GM12801 (cell line): Measurements from ENCODE around the gene PSD2.

Experiments
- TF ChIP-seq, protein P1 (sequence below): IDR thresholded peaks from one replicate; pipeline ENCODE4 v1.5.1; 2011; ENCODE audit warnings: control low read depth; ENCODE audit not compliant: insufficient read length; ENCODE audit errors: extremely low read depth

PSD2 gene

DNA sequence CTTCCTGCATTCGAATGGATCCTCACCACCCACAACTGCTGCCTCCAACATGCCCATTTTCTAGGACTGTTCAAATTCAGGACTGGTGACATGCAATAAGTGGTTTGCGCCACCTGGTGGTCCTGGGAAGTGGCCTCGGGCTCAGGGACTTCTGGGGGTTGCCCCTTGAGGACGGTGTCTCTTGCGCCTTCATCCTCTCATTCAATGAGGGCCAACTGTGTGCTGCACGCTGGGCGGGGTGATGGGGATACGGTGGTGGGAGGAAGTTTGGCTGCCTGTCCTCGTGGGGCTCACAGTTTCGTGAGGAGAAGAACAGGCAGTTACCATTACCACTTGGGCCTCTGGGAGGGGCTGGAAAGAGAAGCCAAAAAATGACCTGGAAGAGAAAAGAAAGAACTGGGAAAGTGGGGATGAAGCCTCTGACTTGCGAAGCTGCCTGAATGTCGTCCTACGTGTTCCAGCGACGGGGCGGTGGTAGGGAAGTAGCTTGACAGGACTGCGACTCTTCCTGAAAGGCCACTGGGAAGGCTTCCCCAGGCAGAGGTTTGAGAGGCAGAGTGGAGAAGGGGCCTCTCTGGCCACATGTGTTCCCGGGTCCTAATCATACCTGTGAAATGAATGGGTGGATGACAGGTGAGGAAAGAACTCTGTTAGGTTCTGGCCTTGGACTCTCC is 49.0 kb downstream of the PSD2 start:
- TF ChIP-seq, protein P1, sequence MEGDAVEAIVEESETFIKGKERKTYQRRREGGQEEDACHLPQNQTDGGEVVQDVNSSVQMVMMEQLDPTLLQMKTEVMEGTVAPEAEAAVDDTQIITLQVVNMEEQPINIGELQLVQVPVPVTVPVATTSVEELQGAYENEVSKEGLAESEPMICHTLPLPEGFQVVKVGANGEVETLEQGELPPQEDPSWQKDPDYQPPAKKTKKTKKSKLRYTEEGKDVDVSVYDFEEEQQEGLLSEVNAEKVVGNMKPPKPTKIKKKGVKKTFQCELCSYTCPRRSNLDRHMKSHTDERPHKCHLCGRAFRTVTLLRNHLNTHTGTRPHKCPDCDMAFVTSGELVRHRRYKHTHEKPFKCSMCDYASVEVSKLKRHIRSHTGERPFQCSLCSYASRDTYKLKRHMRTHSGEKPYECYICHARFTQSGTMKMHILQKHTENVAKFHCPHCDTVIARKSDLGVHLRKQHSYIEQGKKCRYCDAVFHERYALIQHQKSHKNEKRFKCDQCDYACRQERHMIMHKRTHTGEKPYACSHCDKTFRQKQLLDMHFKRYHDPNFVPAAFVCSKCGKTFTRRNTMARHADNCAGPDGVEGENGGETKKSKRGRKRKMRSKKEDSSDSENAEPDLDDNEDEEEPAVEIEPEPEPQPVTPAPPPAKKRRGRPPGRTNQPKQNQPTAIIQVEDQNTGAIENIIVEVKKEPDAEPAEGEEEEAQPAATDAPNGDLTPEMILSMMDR, result no peak

DNA sequence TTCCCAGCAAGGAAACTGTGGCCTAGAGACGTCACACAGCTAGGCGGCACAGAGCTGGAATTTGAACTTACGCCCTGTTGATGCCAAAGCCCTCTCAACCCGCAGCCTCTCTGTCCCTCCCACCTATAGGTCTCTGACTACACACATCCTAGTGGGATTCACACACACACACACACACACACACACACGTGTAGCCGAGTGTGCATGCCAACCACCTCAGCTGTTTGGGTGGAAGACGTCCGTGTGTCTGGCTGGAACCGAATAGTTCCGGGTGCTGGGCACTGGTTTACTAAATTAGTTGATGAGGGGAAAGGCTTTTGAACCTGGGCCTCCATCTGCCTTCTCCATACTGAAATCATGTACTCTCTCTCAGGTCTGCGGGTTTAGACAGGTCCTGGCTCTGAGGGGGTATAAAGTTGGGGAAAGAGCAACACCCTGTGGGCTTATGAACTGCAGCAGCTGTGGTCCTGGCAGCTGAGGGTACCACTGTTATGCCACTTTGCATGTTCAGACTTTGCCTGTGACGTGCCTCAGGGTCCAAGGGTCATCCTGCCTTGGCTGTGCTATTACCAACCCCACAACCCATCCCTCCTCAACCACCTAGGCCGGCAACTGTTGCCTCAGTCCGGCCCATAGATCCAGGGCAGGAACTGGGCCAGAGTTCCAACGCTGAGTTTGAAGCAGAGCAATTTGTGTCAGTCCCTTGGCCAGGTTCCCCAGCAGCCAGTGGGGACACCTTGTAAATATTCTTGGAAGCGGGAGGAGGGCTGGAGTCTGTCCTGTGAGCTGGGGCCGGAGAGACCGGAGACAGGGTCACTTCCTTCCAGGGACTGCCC is 50.5 kb downstream of the PSD2 start:
- TF ChIP-seq, protein P1, result no peak

DNA sequence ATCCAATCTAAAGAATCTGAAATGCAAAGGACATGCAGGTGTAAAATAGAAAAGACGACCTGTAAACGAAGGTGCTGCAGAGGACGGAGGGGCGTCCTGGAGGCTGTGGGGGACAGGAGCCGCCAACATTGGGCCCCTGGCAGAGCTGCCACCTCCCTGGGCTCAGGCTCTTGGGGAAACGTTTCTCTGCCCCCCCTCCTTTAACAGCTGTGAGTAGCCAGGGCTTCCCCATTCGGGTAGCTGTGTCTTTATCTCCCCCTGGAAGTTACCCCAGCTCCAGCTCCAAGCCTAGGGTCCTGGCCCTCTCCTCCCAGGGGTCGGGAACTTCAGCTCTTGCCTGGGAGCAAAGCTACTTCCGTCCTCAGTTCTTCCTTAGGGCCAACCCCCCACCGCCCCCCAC is 51.5 kb downstream of the PSD2 start:
- TF ChIP-seq, protein P1, result no peak

DNA sequence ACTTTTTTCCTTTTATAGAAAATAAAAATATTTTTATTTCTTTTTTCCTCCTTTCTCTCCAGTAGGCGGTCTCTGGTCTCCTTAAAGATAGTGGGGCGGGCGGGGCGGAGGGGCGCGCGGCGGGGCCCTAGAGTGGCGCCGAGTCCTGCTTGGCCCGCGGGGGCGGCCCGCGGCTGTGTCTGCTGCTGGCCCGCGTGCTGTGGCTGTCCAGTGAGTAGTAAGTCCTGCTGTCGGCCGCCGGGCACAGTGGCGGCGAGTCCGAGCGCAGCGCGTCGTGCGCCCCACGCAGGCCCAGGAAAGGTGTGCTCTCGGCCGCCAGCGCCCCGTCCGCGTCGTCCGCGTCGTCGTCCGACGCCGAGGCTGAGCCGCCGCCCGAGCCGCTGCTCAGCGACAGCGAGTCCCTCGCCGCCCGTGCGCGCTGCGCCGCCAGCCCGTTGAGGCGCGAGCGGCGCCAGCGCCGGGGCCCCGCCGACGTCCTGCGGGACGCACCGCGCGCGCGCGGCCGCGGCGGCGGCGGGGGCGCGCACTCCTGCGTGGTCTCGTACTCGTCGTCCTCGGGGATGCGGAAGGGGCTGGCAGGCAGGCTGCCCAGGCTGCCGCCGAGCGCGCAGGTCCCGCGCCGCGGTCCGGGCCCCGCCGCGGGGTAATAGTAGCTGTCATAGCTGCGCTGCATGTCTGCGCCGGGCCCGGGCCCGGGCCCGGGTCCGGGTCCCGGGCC is 52.3 kb downstream of the PSD2 start:
- TF ChIP-seq, protein P1, result no peak

DNA sequence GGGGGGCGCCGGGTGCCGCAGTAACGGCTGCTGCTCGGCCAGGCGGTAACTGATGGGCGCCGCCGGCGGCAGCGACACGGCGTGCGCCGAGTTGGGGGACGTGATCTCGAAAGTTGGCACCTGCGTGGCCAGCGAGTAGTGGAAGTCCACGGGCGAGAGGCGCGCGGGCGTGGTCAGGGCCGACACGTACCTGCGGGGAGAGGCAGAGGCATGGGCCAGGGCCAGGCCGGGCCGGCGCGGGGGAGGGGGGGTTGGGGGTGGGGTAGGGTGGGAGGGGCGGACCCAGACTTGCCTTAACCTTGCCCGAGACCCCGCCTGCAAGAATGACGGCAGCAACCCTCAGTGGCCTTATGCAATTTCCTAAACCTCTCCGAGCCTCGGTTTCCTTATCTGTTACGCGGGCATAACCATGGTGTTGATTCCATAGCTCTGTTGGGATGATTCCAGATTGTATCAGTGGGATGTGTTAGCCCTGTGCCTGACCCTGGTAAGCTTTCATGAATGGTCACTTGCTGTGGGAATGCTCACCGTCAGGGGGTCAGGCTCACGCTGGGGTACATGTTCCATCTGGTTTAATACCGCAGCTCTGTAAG is 53.0 kb downstream of the PSD2 start:
- TF ChIP-seq, protein P1, result no peak

DNA sequence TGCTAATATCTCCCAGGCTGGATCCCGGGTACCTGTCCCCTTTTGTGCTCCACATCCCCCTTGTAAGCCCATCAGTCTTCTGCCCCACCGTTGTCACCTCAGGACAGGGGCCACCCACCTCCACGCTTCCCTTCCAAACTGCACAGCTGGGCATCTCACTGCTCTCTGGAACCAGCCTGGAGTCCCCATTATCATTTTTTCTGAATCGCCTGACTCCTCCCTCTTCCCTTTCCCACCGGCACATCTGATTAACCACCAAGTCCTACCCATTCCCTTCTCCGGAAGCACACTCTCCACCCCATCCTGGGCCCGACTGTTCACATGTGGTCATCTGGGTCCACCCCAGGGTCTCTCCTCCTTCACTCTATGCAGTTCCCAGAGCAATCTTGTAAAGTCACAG is 53.9 kb downstream of the PSD2 start:
- TF ChIP-seq, protein P1, result no peak

DNA sequence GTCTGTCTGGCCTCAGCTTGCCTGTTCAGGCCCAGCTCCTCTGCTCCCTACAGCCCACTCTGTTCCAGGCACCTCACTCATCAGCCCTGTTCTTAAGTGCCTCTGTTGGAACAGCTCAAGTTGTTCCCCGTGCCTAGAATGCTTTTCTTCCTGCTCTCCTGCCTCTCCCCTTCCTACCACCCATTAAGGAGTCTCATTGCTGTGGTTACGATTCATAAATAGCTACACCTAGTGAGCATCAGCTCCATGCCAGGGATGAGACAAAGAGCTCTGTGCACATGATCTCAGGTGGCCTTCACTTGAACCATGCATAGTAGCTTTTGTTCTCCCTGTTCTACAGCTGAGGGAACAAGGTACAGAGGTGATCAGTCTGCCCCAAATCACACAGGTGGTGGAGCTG is 54.3 kb downstream of the PSD2 start:
- TF ChIP-seq, protein P1, result no peak
